Measurements from ENCODE around the gene POLR1A. TPM values are rescaled to one million over a fixed set of nuclear protein-coding genes. Genes with fewer than 3 reads are reported as not detected.
A peak's percentile ranks its signal among the peaks of the same experiment; 100 is the strongest.

The POLR1A gene
- total RNA-seq, 1 experiment from 2014 or later: 47.5 TPM

GRCh38 chr2:86035376-86035882, 70.3 kb downstream of the POLR1A start (continued):
- TF ChIP-seq ZMAT4 (CRISPR knock-in tag; IDR thresholded peaks at IDR 0.05) (no peak), ZBTB21 (CRISPR knock-in tag; IDR thresholded peaks at IDR 0.05; ENCODE audit: borderline replicate concordance) (no peak), CBFB (CRISPR knock-in tag; IDR thresholded peaks at IDR 0.05; ENCODE audit: low read depth) (no peak), ZNF121 (CRISPR knock-in tag; IDR thresholded peaks at IDR 0.05) (no peak), IRF1 (CRISPR knock-in tag; IDR thresholded peaks at IDR 0.05) (no peak)

GRCh38 chr2:86033751-86034692, 71.7 kb downstream of the POLR1A start:
- DNase-seq (ENCODE audit: low spot score): no peak
- no peak for ATAC-seq
- TF ChIP-seq ZNF423 (CRISPR knock-in tag; IDR thresholded peaks at IDR 0.05): no peak
- TF ChIP-seq MXD4 (CRISPR knock-in tag; IDR thresholded peaks at IDR 0.05; ENCODE audit: borderline replicate concordance): no peak
- no peak for TF ChIP-seq MYBL2 (CRISPR knock-in tag; IDR thresholded peaks at IDR 0.05)
- no peak for TF ChIP-seq NFYB (CRISPR knock-in tag; conservative IDR thresholded peaks at IDR 0.05; ENCODE audit: low read depth)
- ChIA-PET POLR2A (no interaction called here), CTCF (no interaction called here)
- Mint-ChIP-seq H3K9me3 (no peaks in the 10 kb centered on the region), H3K4me3 (no peak overlapping the region), H3K36me3 (peaks cover 54% of the 10 kb centered on the region), H3K27me3 (ENCODE audit: low read depth) (no peaks in the 10 kb centered on the region), H3K4me1 (peaks cover 13% of the 10 kb centered on the region), H3K27ac (no peak overlapping the region)

GRCh38 chr2:86032861-86033595, 72.7 kb downstream of the POLR1A start:
- ChIA-PET POLR2A (no interaction called here), CTCF (no interaction called here)
- peak overlapping the region; percentile 37; the same call in 1 of the 2 replicates for H3K27ac Mint-ChIP-seq
- peaks cover 57% of the 10 kb centered on the region for H3K36me3 Mint-ChIP-seq
- no peak for TF ChIP-seq GABPB1 (CRISPR knock-in tag; IDR thresholded peaks at IDR 0.05)
- no peak for TF ChIP-seq TEAD4 (CRISPR knock-in tag; IDR thresholded peaks at IDR 0.05)
- no peak for TF ChIP-seq MXD4 (CRISPR knock-in tag; IDR thresholded peaks at IDR 0.05; ENCODE audit: borderline replicate concordance)
- TF ChIP-seq NR2C2 (CRISPR knock-in tag; IDR thresholded peaks at IDR 0.05): no peak
- no peak for TF ChIP-seq FOXJ3 (CRISPR knock-in tag; IDR thresholded peaks at IDR 0.05; ENCODE audit: borderline replicate concordance)
- no peak for TF ChIP-seq ZNF671 (CRISPR knock-in tag; IDR thresholded peaks at IDR 0.05)
- no peak for TF ChIP-seq ZNF416 (CRISPR knock-in tag; IDR thresholded peaks at IDR 0.05)
- TF ChIP-seq ELF4 (CRISPR knock-in tag; IDR thresholded peaks at IDR 0.05; ENCODE audit: low read depth): no peak
- no peak for TF ChIP-seq ZNF219 (CRISPR knock-in tag; IDR thresholded peaks at IDR 0.05; ENCODE audit: borderline replicate concordance)
- no peak for TF ChIP-seq ATF3 (CRISPR knock-in tag; conservative IDR thresholded peaks at IDR 0.05)
- TF ChIP-seq ZMAT4 (CRISPR knock-in tag; IDR thresholded peaks at IDR 0.05): no peak
- no peak for TF ChIP-seq MYBL2 (CRISPR knock-in tag; IDR thresholded peaks at IDR 0.05)
- no peak overlapping the region for H3K4me3 Mint-ChIP-seq
- H3K27me3 Mint-ChIP-seq (ENCODE audit: low read depth): no peaks in the 10 kb centered on the region
- DNase-seq (ENCODE audit: low spot score) (no peak), ATAC-seq (no peak)
- no peaks in the 10 kb centered on the region for H3K9me3 Mint-ChIP-seq
- H3K4me1 Mint-ChIP-seq: peaks cover 13% of the 10 kb centered on the region
